GM18499 (cell line): ENCODE results near the gene MPV17.
"Not testable (repeated sequence)": the region's sequence is repeated elsewhere in the genome, so short reads cannot be mapped to it uniquely, and the experiment has no call there.

Source experiments
- ATAC-seq: cut with Tn5 transposase; IDR thresholded peaks from one replicate; pipeline ENCODE4 v1.9.1; 2021; ENCODE audit warnings: moderate number of reproducible peaks; ENCODE audit not compliant: insufficient read depth, unreplicated experiment

The MPV17 gene

GRCh38 chr2:27322766-27323595, at the start of gene MPV17:
Gene MPV17 (minus strand): TSS chr2:27323097. CDS start chr2:27322517, 580 bp downstream.
- ATAC-seq = peak; percentile 59

GRCh38 chr2:27370816-27371620, 48.1 kb upstream of the MPV17 start:
- peak; percentile 14 for ATAC-seq

- ATAC-seq = peak; percentile 74
Measured at GRCh38 chr2:27370026-27370815, 47.3 kb upstream of the MPV17 start, which contains the start of the genes EIF2B4 and SNX17. Gene EIF2B4 (minus strand): TSS chr2:27370338. CDS start chr2:27370314, 24 bp downstream. Gene SNX17 (plus strand): TSS chr2:27370616. CDS start chr2:27370744, 128 bp downstream.

GRCh38 chr2:27369471-27370025, 46.7 kb upstream of the MPV17 start:
- ATAC-seq = no peak

- ATAC-seq = no peak
Measured at GRCh38 chr2:27363933-27364332, 41.0 kb upstream of the MPV17 start.

- no peak for ATAC-seq
Measured at GRCh38 chr2:27362678-27363420, 40.0 kb upstream of the MPV17 start.

- ATAC-seq = peak; percentile 60
Measured at GRCh38 chr2:27356382-27357181, 33.7 kb upstream of the MPV17 start, which contains the start of gene GTF3C2. Gene GTF3C2 (minus strand): TSS chr2:27356764. CDS start chr2:27343554, 13,210 bp downstream.

- peak; percentile 23 for ATAC-seq
Measured at GRCh38 chr2:27356056-27356381, 33.1 kb upstream of the MPV17 start.

GRCh38 chr2:27354597-27354927, 31.7 kb upstream of the MPV17 start:
- ATAC-seq = no peak

- no peak for ATAC-seq
Measured at GRCh38 chr2:27353762-27354596, 31.1 kb upstream of the MPV17 start.

- not testable (repeated sequence) for ATAC-seq
Measured at GRCh38 chr2:27353386-27353761, 30.5 kb upstream of the MPV17 start.

- ATAC-seq = no peak
Measured at GRCh38 chr2:27351802-27352598, 29.1 kb upstream of the MPV17 start.

- ATAC-seq = no peak
Measured at GRCh38 chr2:27350106-27350693, 27.3 kb upstream of the MPV17 start.

GRCh38 chr2:27347641-27348040, 24.7 kb upstream of the MPV17 start:
- ATAC-seq = no peak

- ATAC-seq = no peak
Measured at GRCh38 chr2:27336173-27336572, 13.3 kb upstream of the MPV17 start.

- no peak for ATAC-seq
Measured at GRCh38 chr2:27335311-27335710, 12.4 kb upstream of the MPV17 start.

GRCh38 chr2:27324720-27325119, 1.8 kb upstream of the MPV17 start:
- ATAC-seq = no peak
